HG02763 (cell line): ENCODE data around the gene ODAD3.
"Not testable (repeated sequence)": the region's sequence is repeated elsewhere in the genome, so short reads cannot be mapped to it uniquely, and the experiment has no call there.

ENCODE experiments used
- ATAC-seq: cut with Tn5 transposase; IDR thresholded peaks from one replicate; pipeline ENCODE4 v1.9.1; 2021; ENCODE audit warnings: mild to moderate bottlenecking, moderate library complexity; ENCODE audit not compliant: unreplicated experiment

The ODAD3 gene

GRCh38 chr19:11408591-11408990, 26.3 kb downstream of the ODAD3 start:
- ATAC-seq = no peak

DNA sequence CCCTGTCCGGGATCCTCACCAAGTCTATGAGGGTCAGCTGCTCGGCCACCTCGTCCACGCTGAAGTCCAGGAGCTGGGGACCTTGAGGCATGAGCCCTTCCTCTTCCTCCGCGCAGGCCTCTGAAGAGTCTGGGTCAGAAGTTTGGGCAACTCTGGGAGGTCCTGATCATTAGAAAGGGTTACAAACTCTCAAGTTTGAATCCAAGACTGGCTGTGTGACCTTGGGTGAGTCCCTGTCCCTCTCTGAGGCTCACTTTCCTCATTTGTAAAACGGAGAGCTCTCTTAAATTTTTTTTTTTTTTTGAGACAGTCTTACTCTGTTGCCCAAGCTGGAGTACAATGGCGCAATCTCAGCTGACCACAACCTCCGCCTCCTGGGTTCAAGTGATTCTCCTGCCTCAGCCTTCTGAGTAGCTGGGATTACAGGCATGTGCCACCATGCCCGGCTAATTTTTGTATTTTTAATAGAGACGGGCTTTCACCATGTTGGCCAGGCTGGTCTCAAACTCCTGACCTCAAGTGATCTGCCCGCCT, 28.2 kb downstream of the ODAD3 start:
- not testable (repeated sequence) for ATAC-seq

DNA sequence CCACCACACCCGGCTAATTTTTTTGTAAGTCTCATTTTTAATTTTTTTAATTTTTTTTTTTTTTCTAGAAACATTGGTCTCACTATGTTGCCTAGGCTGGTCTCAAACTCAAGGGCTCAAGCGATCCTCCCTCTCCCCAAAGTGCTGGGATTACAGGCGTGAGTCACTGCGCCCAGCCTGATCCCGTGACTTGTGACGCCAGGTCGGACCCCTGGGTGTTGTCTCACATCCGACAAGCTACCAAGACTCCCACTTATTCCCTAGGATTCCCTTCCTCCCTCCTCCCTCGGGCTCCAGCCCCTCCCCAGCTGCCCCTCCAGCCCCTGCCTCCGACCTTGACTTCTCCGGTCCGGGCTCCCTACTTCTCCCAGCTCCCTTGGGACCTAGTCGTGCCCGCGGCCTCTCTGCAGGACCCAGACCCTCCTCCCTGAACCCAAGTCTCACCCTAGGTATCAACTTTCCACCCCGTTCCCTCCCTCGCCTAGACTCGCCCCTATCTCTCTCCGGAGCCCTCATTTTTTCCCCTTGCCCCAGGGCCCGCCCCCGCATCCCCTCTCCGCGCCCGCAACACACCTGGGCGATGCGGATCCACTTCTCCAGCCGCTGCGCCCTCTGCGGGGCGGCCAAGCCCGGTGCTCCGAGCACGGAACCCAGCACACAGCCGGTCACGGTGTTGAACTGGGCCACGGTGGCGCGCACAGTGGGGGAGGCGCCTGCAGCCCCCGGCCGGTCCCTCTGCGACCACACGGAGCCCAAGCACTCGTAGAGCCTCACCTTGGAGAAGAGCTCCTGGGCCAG, 28.9 kb downstream of the ODAD3 start:
- no peak for ATAC-seq

DNA sequence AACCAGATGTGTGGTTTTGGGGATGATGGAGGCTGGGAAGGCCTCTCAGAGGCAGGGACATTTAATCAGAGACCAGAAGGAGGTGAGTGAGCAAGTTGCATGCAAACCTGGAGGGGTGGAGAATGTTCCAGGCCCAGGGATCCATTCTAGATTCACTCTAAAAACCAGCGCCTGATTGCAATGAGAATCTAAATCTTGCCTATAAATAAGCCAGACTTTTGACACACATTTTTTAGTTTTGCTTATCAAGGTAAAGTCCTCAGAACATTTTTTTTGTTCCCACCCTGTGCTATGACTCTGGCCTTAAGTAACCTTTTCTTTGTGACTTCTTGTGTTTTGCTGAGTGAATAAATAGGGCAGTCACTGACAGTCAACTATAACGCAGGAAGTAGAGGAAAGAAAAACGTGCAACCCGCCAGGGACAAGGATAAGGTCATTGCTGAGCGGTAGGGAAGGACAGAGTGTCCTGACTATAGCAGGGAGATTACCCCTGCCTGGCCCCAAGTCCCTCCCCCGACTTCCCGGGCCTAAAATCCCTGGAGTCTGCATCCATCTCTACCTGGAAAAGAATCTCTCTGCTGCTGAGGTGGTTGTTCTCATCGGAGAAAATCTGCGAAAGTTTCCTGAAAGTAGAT, 30.2 kb downstream of the ODAD3 start:
- ATAC-seq = no peak

DNA sequence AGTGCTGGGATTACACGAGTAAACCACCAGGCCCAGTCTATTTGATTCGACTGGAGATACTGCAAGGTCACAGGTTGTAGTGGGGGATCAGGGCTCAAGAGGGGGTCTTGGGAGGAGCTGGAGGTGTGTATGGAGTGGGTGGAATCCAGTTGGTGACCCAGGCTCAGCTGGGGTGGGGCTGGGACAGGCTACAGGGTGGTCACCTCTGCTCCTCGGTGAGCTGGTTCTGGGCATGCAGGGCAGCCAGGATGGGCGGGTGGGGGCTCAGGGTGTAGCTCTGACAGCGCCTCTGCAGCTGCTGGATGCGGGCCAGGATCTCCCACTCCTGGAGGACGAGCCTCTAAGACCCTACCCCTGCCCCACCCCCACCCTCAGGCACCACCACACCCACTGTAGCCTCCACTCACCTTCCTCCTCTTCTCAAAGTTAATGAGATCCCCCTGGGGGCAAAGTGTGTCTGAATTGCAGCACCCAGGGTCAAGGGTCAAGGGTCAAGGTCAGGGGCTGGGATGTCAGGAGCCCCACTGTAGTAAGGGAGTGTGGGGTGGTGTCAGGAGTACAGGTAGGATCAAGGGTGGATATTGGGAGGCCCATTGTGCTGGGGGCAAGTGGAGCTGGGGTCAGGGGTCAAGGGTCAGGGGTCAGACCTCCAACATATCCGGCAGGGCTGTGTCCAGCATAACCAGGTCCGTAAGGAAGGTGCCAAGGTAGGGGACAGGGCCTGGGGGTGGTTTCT, 32.9 kb downstream of the ODAD3 start:
- no peak for ATAC-seq

DNA sequence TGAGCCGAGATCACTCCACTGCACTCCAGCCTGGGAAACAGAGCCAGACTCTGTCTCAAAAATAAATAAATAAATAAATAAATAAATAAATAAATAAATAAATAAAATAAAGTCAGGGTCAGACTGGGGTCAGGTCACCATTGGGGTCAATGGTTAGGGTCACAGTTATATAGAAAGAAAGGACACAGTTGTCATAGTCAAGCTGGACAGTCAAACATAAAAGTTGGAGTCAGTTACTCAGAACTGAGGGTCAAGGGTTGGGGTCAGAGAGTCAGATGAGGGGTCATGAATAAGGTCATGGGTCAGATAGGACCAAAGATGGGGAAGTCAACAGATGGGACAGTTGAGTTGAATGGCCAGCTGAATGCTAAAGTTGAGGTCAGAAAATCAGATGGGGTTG, 34.1 kb downstream of the ODAD3 start:
- no peak for ATAC-seq

GRCh38 chr19:11399667-11400066, 35.3 kb downstream of the ODAD3 start:
- no peak for ATAC-seq

- ATAC-seq = no peak
These were observed 37.8 kb downstream of the ODAD3 start for GRCh38 chr19:11397089-11397610.

DNA sequence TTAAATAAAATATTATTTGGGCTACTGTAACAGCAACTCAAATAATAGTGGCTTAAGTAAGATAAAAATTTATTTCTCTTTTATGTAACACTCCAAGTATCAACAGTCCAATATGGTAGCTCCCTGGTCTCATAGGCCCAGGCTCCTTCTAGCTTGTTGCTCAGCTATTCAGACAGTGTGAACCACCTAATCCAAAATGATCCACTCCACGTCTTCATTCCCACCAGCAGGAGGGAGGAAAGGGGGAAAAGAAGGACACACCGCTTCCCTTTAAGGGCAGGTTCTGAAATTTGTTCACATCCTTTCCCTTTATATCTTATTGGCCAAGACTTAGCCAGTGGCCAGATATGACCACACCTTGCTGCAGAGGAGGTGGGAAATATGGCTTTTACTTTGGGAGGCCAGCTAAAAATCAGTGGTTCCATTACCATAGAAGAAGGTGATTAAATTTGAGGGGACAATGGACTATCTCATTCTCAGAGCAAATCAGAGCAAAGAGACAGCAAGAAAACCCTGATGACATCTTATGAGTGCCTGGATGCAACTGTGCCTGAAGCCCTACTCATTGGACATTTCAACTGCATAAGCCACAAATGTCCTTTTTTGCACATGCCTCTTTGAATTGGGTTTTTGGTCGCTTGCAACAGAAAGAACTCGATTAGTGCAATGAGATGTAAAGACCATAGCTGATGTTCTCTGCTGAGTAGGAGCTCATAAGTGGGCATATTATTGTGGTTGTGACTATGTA, 43.8 kb downstream of the ODAD3 start:
- no peak for ATAC-seq

GRCh38 chr19:11390359-11390758, 44.6 kb downstream of the ODAD3 start:
- no peak for ATAC-seq

- ATAC-seq = no peak
These were observed 47.5 kb downstream of the ODAD3 start for GRCh38 chr19:11387162-11388034.

DNA sequence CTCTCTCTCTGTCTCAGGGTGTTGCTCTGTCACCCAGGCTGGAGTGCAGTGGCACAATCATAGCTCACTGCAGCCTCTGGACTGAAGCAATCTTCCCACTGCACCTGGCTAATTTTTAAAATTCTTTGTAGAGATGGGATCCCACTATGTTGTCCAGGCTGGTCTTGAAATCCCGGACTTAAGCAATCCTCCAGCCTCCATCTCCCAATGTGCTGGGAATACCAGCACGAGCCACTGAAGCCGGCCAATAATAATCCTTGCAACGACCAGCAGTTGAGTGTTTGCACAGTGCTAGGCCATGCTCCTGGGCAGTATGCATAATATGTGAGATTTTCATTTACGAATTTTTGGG, 50.2 kb downstream of the ODAD3 start:
- ATAC-seq = no peak

- no peak for ATAC-seq
These were observed 51.2 kb downstream of the ODAD3 start for GRCh38 chr19:11383706-11384048.

GRCh38 chr19:11382898-11383705, 51.8 kb downstream of the ODAD3 start:
- no peak for ATAC-seq

- peak; percentile 79 for ATAC-seq
These were observed 54.0 kb downstream of the ODAD3 start for GRCh38 chr19:11380653-11381537.

- no peak for ATAC-seq
These were observed 55.0 kb downstream of the ODAD3 start for GRCh38 chr19:11379857-11380350.

GRCh38 chr19:11379269-11379845, 55.6 kb downstream of the ODAD3 start:
- ATAC-seq = not testable (repeated sequence)
